GM21529 (cell line): ENCODE results near the gene TRNT1.

ENCODE experiments used
- ATAC-seq: cut with Tn5 transposase; IDR thresholded peaks from one replicate; pipeline ENCODE4 v1.9.1; 2021; ENCODE audit not compliant: unreplicated experiment

The TRNT1 gene

GRCh38 chr3:3177861-3178497 lies 51.2 kb downstream of the TRNT1 start:
- ATAC-seq = no peak

GRCh38 chr3:3178498-3179328 lies 52.0 kb downstream of the TRNT1 start:
- ATAC-seq = no peak

- ATAC-seq = peak; percentile 99
Measured at GRCh38 chr3:3179407-3180094, 52.8 kb downstream of the TRNT1 start, which contains the start of gene CRBN. Gene CRBN, minus strand, starts transcription at chr3:3179691. Its CDS starts 4 bp downstream, at chr3:3179687.

- no peak for ATAC-seq
Measured at GRCh38 chr3:3180456-3180855, 53.7 kb downstream of the TRNT1 start.

GRCh38 chr3:3184876-3185275 lies 58.1 kb downstream of the TRNT1 start:
- no peak for ATAC-seq

GRCh38 chr3:3189102-3189727 lies 62.5 kb downstream of the TRNT1 start:
- no peak for ATAC-seq

GRCh38 chr3:3189961-3190360 lies 63.2 kb downstream of the TRNT1 start:
- no peak for ATAC-seq

- no peak for ATAC-seq
Measured at GRCh38 chr3:3191675-3192285, 65.0 kb downstream of the TRNT1 start.

- no peak for ATAC-seq
Measured at GRCh38 chr3:3192286-3192675, 65.5 kb downstream of the TRNT1 start.

GRCh38 chr3:3194861-3195260 lies 68.1 kb downstream of the TRNT1 start:
- ATAC-seq = no peak

- no peak for ATAC-seq
Measured at GRCh38 chr3:3196148-3196861, 69.6 kb downstream of the TRNT1 start.
